ENCODE data around the gene CUL2.
"Not testable (repeated sequence)": the region's sequence is repeated elsewhere in the genome, so short reads cannot be mapped to it uniquely, and the experiment has no call there.

The CUL2 gene

DNA sequence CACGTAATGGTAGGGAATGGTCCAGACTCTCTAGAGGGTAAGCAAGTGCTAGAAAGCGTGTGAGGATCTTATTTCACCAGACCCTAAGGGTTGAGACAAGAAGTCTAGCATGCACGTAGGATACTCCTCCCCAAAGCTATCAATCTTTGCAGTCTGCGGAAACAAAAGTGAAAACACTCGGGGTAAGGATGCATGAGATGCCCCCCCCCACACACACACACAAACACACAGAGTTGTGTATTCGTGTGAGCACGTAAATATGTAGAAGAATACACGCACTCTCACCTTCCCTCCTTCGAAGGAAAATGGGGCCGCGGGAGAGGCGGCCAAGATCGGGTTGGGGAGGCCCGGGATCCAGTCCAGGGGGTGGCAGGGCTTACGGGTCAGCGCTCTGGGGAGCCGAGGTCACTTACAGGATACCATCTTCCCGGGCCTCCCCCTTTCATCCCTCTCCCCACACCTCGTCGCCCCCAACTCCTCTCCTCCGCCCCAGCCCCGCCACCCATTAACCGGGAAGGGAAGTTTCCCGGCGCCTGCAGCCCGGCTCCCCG is 455 bp downstream of the CUL2 start:
- DNase-seq (ENCODE audit: low spot score) = peak; percentile 66
- no peak for TF ChIP-seq CTCF (IDR thresholded peaks at IDR 0.05; ENCODE audit: extremely low read depth, insufficient read depth, missing control alignments)
- in situ Hi-C loops (cut with MboI; ENCODE audit: low pct_unique_long_range_greater_than_20kb, low sequenced_read_pairs, unreplicated experiment) = no loop called here

DNA sequence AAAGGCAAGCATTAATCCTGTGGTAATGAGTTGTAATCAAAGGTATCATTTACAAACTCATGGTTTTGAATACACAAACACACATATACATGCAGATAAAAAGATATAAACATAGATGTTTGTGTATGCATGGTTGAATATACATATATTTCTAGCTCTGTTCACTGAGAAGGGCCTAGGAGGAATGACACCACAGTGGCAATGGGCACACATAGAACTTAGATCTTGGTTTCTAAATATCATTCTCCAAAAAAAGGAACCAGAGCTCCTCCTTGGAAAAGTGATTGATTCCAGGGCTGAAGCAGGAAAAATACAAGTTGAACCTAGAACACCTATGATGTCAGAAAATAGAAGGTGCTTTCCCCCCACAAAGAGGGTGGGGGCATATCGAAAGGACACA is 6.9 kb downstream of the CUL2 start:
- TF ChIP-seq CTCF (IDR thresholded peaks at IDR 0.05; ENCODE audit: extremely low read depth, insufficient read depth, missing control alignments) = no peak
- no peak for DNase-seq (ENCODE audit: low spot score)
- in situ Hi-C loops (cut with MboI; ENCODE audit: low pct_unique_long_range_greater_than_20kb, low sequenced_read_pairs, unreplicated experiment) = no loop called here

DNA sequence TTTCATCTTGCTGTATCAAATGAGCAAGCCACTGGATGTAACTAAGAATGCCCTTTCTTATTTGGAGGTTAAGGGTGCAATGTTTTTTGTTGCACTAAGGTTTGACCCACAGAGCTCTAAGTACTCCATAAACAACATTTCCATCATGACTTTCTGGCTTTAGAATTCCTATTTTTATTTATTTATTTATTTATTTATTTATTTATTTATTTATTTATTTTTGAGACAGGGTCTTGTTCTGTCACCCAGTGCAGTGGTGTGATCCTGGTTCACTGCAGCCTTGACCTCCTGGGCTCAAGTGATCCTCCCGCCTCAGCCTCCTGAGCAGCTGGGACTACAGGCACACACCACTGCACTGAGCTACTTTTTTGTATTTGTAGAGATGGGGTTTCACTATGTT is 9.9 kb downstream of the CUL2 start:
- in situ Hi-C loops (cut with MboI; ENCODE audit: low pct_unique_long_range_greater_than_20kb, low sequenced_read_pairs, unreplicated experiment); DNase-seq (ENCODE audit: low spot score): not testable (repeated sequence)

GRCh38 chr10:35079763-35080162 is 10.4 kb downstream of the CUL2 start:
- no peak for TF ChIP-seq CTCF (IDR thresholded peaks at IDR 0.05; ENCODE audit: extremely low read depth, insufficient read depth, missing control alignments)
- no peak for DNase-seq (ENCODE audit: low spot score)
- in situ Hi-C loops (cut with MboI; ENCODE audit: low pct_unique_long_range_greater_than_20kb, low sequenced_read_pairs, unreplicated experiment) = no loop called here

DNA sequence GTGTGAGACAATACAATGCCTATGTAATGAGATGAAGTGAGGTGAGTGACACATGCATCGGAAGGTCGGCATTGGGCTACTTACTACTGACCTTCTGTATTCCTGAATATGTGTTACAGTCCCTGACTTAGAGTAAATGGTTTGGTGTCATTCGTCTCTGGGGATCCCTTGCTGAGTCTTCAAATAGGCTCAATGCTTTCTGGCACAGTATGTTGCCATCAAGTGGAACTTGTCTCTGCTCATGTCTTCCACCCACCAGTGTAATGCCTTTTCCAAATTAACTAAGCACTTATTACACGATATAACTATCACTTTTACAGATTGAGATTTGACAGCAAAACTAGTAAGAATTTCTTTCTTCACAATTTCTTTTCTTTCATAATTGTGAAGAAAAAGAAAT is 10.9 kb downstream of the CUL2 start:
- no peak for DNase-seq (ENCODE audit: low spot score)
- in situ Hi-C loops (cut with MboI; ENCODE audit: low pct_unique_long_range_greater_than_20kb, low sequenced_read_pairs, unreplicated experiment) = no loop called here
- TF ChIP-seq CTCF (IDR thresholded peaks at IDR 0.05; ENCODE audit: extremely low read depth, insufficient read depth, missing control alignments) = no peak

DNA sequence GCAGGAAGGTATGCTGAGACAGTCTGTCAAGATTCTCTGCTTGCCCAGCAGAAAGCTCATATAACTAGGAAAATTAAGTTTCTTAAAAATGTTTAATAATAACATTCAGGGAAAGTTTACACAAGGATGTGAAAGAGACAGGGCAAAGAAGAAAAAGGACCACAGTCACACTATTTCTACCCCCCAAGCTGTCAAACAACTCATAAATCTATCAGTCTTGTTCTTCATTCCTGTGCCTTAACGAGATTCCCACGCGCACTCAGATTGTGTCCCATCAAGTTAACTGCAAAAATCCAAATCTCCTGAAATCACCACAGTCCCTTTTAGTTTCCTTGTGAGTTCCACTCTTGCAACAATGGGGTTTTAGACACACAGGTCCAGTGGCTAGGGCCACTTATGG is 14.9 kb downstream of the CUL2 start:
- in situ Hi-C loops (cut with MboI; ENCODE audit: low pct_unique_long_range_greater_than_20kb, low sequenced_read_pairs, unreplicated experiment) = no loop called here
- DNase-seq (ENCODE audit: low spot score) = no peak
- TF ChIP-seq CTCF (IDR thresholded peaks at IDR 0.05; ENCODE audit: extremely low read depth, insufficient read depth, missing control alignments) = no peak

DNA sequence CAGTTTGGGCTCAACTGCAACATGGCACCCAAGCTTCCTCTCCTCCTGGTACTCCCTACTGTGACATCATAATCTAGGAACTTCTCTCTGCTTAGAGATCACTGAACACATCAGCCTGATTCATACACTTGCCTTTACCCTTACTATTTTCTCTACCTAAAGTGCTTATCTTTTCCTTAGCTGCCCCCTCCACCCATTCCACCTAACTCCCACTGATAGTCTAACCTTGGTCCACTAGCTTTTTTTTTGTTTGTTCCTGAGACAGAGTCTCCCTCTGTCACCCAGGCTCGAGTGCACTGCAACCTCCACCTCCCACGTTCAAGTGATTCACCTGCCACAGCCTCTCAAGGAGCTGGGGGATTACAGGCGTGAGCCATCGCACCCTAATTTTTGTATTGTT is 15.9 kb downstream of the CUL2 start:
- TF ChIP-seq CTCF (IDR thresholded peaks at IDR 0.05; ENCODE audit: extremely low read depth, insufficient read depth, missing control alignments) = no peak
- DNase-seq (ENCODE audit: low spot score) = no peak
- in situ Hi-C loops (cut with MboI; ENCODE audit: low pct_unique_long_range_greater_than_20kb, low sequenced_read_pairs, unreplicated experiment) = no loop called here

Data from GM13977 (cell line).